H9 (cell line): Measurements from ENCODE around the gene GLYATL3. TPM values are rescaled to one million over a fixed set of nuclear protein-coding genes. Genes with fewer than 3 reads are reported as not detected.

Source experiments
- DNase-seq: peaks from one replicate; pipeline ENCODE4 v3.0.0-alpha.2; 2017
- H2AFZ ChIP-seq: one replicate; pipeline ENCODE4 v1.6.1; 2013; ENCODE audit warnings: mild to moderate bottlenecking, low read length, control low read depth, moderate library complexity
- H2AK5ac ChIP-seq: 2 replicates; pipeline ENCODE4 v1.6.1; 2013; ENCODE audit warnings: low read length, control low read depth, mixed read lengths; ENCODE audit not compliant: insufficient read length
- H2BK120ac ChIP-seq: one replicate; pipeline ENCODE4 v1.6.1; 2013; ENCODE audit warnings: low read depth, mild to moderate bottlenecking, low read length, control low read depth, inconsistent platforms; ENCODE audit not compliant: poor library complexity, severe bottlenecking
- H2BK12ac ChIP-seq: 2 replicates; pipeline ENCODE4 v1.6.1; 2013; ENCODE audit warnings: low read length, control low read depth, mixed read lengths, low read depth; ENCODE audit not compliant: insufficient read length
- H2BK15ac ChIP-seq: 2 replicates; pipeline ENCODE4 v1.6.1; 2013; ENCODE audit warnings: low read depth, low read length, control low read depth
- H2BK20ac ChIP-seq: one replicate; pipeline ENCODE4 v1.6.1; 2013; ENCODE audit warnings: low read depth, mild to moderate bottlenecking, low read length, control low read depth, inconsistent platforms; ENCODE audit not compliant: poor library complexity, severe bottlenecking
- H2BK5ac ChIP-seq: 2 replicates; pipeline ENCODE4 v1.6.1; 2013; ENCODE audit warnings: low read length, control low read depth, mixed read lengths; ENCODE audit not compliant: insufficient read length
- H3K14ac ChIP-seq: 2 replicates; pipeline ENCODE4 v1.6.1; 2013; ENCODE audit warnings: low read length, control low read depth; ENCODE audit not compliant: insufficient read depth
- H3K18ac ChIP-seq: 2 replicates; pipeline ENCODE4 v1.6.1; 2013; ENCODE audit warnings: low read depth, mild to moderate bottlenecking, mixed read lengths, low read length, control low read depth; ENCODE audit not compliant: insufficient read length
- H3K23ac ChIP-seq: 2 replicates; pipeline ENCODE4 v1.6.1; 2013; ENCODE audit warnings: low read length, control low read depth, mixed read lengths, low read depth; ENCODE audit not compliant: insufficient read length
- H3K23me2 ChIP-seq: 2 replicates; pipeline ENCODE4 v1.6.1; 2013; ENCODE audit warnings: low read depth, mild to moderate bottlenecking, mixed read lengths, low read length, control low read depth; ENCODE audit not compliant: insufficient read length, poor library complexity, severe bottlenecking
- H3K27ac ChIP-seq: 2 replicates; pipeline ENCODE4 v1.5.1; 2013; ENCODE audit warnings: low read length, control low read depth, mixed read lengths, low read depth; ENCODE audit not compliant: insufficient read length
- H3K27me3 ChIP-seq: 2 replicates; pipeline ENCODE4 v1.6.1; 2013; ENCODE audit warnings: low read length, control low read depth, inconsistent platforms; ENCODE audit not compliant: insufficient read depth
- H3K4ac ChIP-seq: 2 replicates; pipeline ENCODE4 v1.6.1; 2013; ENCODE audit warnings: low read depth, mild to moderate bottlenecking, control low read depth, inconsistent platforms, low read length, moderate library complexity
- H3K4me1 ChIP-seq: 2 replicates; pipeline ENCODE4 v1.6.1; 2013; ENCODE audit warnings: low read length, control low read depth, inconsistent platforms; ENCODE audit not compliant: insufficient read depth
- H3K4me2 ChIP-seq: 2 replicates; pipeline ENCODE4 v1.6.1; 2013; ENCODE audit warnings: low read length, control low read depth, mixed read lengths; ENCODE audit not compliant: insufficient read length, insufficient read depth
- H3K56ac ChIP-seq: 2 replicates; pipeline ENCODE4 v1.6.1; 2013; ENCODE audit warnings: low read depth, mild to moderate bottlenecking, mixed read lengths, low read length, control low read depth; ENCODE audit not compliant: insufficient read length
- H3K79me1 ChIP-seq: 2 replicates; pipeline ENCODE4 v1.6.1; 2013; ENCODE audit warnings: low read depth, mild to moderate bottlenecking, moderate library complexity, low read length, control low read depth, inconsistent platforms; ENCODE audit not compliant: insufficient read depth, poor library complexity, severe bottlenecking
- H3K79me2 ChIP-seq: 2 replicates; pipeline ENCODE4 v1.6.1; 2013; ENCODE audit warnings: low read length, control low read depth, inconsistent platforms; ENCODE audit not compliant: insufficient read depth
- H3K9ac ChIP-seq: 2 replicates; pipeline ENCODE4 v1.6.1; 2013; ENCODE audit warnings: low read length, control low read depth, mixed read lengths; ENCODE audit not compliant: insufficient read length; ENCODE audit errors: extremely low read depth
- H3K9me3 ChIP-seq: one replicate; pipeline ENCODE4 v1.6.1; 2013; ENCODE audit warnings: low read depth, low read length, inconsistent platforms; ENCODE audit not compliant: control insufficient read depth
- H3T11ph ChIP-seq: one replicate; pipeline ENCODE4 v1.6.1; 2013; ENCODE audit warnings: mild to moderate bottlenecking, low read length, control low read depth, inconsistent platforms
- H4K20me1 ChIP-seq: one replicate; pipeline ENCODE4 v1.6.1; 2013; ENCODE audit not compliant: control insufficient read depth, insufficient read length, insufficient read depth
- H4K5ac ChIP-seq: 2 replicates; pipeline ENCODE4 v1.6.1; 2013; ENCODE audit warnings: low read depth, mild to moderate bottlenecking, mixed read lengths, low read length, control low read depth; ENCODE audit not compliant: insufficient read length
- H4K8ac ChIP-seq: replicated peaks from 2 replicates; pipeline ENCODE4 v1.6.1; 2013; ENCODE audit warnings: low read length, control low read depth, mixed read lengths, low read depth; ENCODE audit not compliant: insufficient read length
- H4K91ac ChIP-seq: 2 replicates; pipeline ENCODE4 v1.6.1; 2013; ENCODE audit warnings: low read depth, mild to moderate bottlenecking, moderate library complexity, mixed read lengths, low read length, control low read depth; ENCODE audit not compliant: insufficient read length
- H3K27ac Mint-ChIP-seq, 3 experiments: 2 replicates in 2 of 3; 3 replicates in 1 of 3; pipeline ENCODE4 v1.8.0; 2020 to 2021; ENCODE audit warnings: mixed read lengths in 3 of 3, mild to moderate bottlenecking in 1 of 3, moderate library complexity in 1 of 3
- H3K27me3 Mint-ChIP-seq: 2 replicates; pipeline ENCODE4 v1.8.0; 2021; ENCODE audit warnings: low read depth, mild to moderate bottlenecking, moderate library complexity, mixed read lengths
- H3K36me3 Mint-ChIP-seq, 3 experiments: 2 replicates in 2 of 3; 3 replicates in 1 of 3; pipeline ENCODE4 v1.8.0; 2020 to 2021; ENCODE audit warnings: low read depth in 3 of 3, mixed read lengths in 3 of 3; ENCODE audit not compliant: insufficient read depth in 1 of 3
- H3K4me1 Mint-ChIP-seq, 2 experiments: 2 replicates each; pipeline ENCODE4 v1.8.0; 2020; ENCODE audit warnings: mixed read lengths in 2 of 2
- H3K4me3 Mint-ChIP-seq, 2 experiments: 2 replicates in 1 of 2; 3 replicates in 1 of 2; pipeline ENCODE4 v1.8.0; 2020 to 2021; ENCODE audit warnings: mild to moderate bottlenecking in 2 of 2, mixed read lengths in 2 of 2, moderate library complexity in 1 of 2
- H3K9me3 Mint-ChIP-seq, 2 experiments: 2 replicates in 1 of 2; 3 replicates in 1 of 2; pipeline ENCODE4 v1.8.0; 2020; ENCODE audit warnings: mild to moderate bottlenecking in 2 of 2, mixed read lengths in 2 of 2, moderate library complexity in 1 of 2
- WGBS: extraction: QIAGEN DNeasy Blood & Tissue Kit; methylation state at CpG from one replicate; pipeline ENCODE4 v1.1.7; 2013; ENCODE audit warnings: missing lambda C conversion rate, low lambda C conversion rate, mixed read lengths; ENCODE audit not compliant: insufficient read length; ENCODE audit errors: extremely low coverage; 5-methylcytosine and 5-hydroxymethylcytosine counted together
- total RNA-seq: library from RNA; stranded (reverse); gene quantifications from 2 replicates; pipeline ENCODE4 v1.2.1, GENCODE V29; 2021
- TF ChIP-seq, protein P1 (sequence below): fragments of 200-600 bp; sonication (generic); conservative IDR thresholded peaks from 3 replicates; pipeline ENCODE4 v1.8.0; 2021; ENCODE audit warnings: antibody characterized with exemption, mild to moderate bottlenecking

The GLYATL3 gene
- total RNA-seq, 1 experiment from 2014 or later, result not detected

DNA sequence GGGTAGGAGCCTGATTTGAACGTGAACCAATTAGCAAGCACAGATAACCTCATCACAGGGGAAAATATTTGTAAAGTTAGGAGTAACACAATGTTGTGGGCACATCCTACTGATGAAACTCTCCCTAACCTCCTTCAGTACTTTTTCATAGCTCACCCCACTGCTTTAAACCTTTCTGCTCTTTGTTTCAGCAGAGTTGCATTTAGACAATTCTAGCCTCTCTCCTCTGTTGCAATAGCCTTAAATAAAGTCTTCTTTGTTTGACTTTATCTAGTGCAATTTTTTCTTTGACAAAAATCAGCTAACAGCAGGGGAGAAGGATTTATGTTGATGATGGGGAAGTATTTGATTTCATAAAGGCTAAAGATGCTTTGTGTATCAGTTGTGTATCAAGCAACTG, 64.8 kb downstream of the GLYATL3 start:
- Histone ChIP-seq H3K18ac (no peak overlapping the region), H3K79me1 (no peaks in the 10 kb centered on the region), H2BK12ac (no peak overlapping the region), H3K23me2 (no peaks in the 10 kb centered on the region), H3T11ph (no peak overlapping the region), H2BK15ac (no peak overlapping the region), H3K23ac (no peak overlapping the region), H3K9me3 (no peaks in the 10 kb centered on the region), H4K20me1 (no peaks in the 10 kb centered on the region), H3K9ac (no peak overlapping the region), H2BK5ac (no peak overlapping the region), H4K5ac (no peak overlapping the region), H3K14ac (no peak overlapping the region), H3K79me2 (no peaks in the 10 kb centered on the region), H4K91ac (no peak overlapping the region), H2AFZ (no peak overlapping the region), H3K56ac (no peak overlapping the region), H4K8ac (no peak overlapping the region), H3K4me2 (no peak overlapping the region), H2AK5ac (no peak overlapping the region), H3K4ac (no peak overlapping the region), H3K27me3 (peaks cover 2% of the 10 kb centered on the region), H3K4me1 (no peaks in the 10 kb centered on the region), H3K27ac (no peak overlapping the region), H2BK20ac (no peak overlapping the region), H2BK120ac (no peak overlapping the region)
- H3K27ac Mint-ChIP-seq, result no peak overlapping the region
- WGBS, result no CpG with 5 or more reads among the region's 1 CpG
- TF ChIP-seq, protein P1, sequence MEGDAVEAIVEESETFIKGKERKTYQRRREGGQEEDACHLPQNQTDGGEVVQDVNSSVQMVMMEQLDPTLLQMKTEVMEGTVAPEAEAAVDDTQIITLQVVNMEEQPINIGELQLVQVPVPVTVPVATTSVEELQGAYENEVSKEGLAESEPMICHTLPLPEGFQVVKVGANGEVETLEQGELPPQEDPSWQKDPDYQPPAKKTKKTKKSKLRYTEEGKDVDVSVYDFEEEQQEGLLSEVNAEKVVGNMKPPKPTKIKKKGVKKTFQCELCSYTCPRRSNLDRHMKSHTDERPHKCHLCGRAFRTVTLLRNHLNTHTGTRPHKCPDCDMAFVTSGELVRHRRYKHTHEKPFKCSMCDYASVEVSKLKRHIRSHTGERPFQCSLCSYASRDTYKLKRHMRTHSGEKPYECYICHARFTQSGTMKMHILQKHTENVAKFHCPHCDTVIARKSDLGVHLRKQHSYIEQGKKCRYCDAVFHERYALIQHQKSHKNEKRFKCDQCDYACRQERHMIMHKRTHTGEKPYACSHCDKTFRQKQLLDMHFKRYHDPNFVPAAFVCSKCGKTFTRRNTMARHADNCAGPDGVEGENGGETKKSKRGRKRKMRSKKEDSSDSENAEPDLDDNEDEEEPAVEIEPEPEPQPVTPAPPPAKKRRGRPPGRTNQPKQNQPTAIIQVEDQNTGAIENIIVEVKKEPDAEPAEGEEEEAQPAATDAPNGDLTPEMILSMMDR, result no peak
- DNase-seq, result no peak
- peaks cover 62% of the 10 kb centered on the region for H3K27me3 Mint-ChIP-seq
- peaks cover 5 to 6% of the 10 kb centered on the region in 2 experiments for H3K4me1 Mint-ChIP-seq
- H3K9me3 Mint-ChIP-seq, result peaks cover 6 to 9% of the 10 kb centered on the region in 2 experiments; a peak in 4 of 5 replicates
- H3K36me3 Mint-ChIP-seq, result peaks cover 9 to 20% (median 9%) of the 10 kb centered on the region in 3 experiments; a peak in 6 of 7 replicates
- H3K4me3 Mint-ChIP-seq, result no peak overlapping the region
